ENCODE measurements around the gene MCMBP.

Gene MCMBP

DNA sequence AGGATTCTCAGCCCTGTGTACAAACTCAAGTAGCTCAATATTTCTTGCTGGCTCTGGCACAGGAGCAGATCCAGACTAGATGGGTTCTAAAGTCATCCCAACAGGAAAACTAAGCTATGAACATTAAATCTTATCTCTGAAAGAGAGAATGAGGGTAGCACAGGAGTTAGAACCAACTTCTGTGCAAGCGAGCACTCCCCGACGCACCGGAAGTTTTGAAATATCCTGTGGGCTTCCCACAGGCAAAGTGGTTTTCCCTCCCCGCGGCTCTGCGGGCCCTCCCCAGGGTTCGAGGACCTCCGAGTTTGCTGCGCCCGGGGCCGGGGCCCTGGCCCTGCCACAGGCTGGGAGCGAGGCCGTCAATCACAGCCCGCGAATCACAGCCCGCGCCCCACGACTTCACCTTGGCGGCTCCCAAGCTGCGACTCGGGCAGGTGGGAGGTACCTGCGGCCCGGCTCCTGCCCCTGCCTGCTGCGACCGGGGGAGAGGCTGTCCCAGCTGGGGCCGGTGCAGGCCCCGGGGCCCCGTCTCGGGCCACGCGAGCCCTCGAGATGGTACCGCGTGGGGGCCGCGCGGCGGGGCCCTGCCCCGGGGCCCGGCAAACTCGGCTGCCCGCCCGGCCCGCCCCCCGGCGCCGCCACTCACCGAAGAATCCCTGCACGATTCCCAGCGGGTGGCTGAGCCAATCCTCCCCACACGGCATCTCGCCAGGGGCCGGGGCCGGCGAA lies 598 bp downstream of the MCMBP start (continued):
- TF ChIP-seq ZNF174 (tag by site-specific recombination; IDR thresholded peaks at IDR 0.05) (no peak), ZNF610 (tag by site-specific recombination; IDR thresholded peaks at IDR 0.05; ENCODE audit: borderline replicate concordance) (no peak), ZNF221 (tag by site-specific recombination; IDR thresholded peaks at IDR 0.05; ENCODE audit: borderline replicate concordance) (no peak), ZNF248 (tag by site-specific recombination; IDR thresholded peaks at IDR 0.05) (no peak), ZNF10 (tag by site-specific recombination; IDR thresholded peaks at IDR 0.05) (no peak), ZIC2 (tag by site-specific recombination; IDR thresholded peaks at IDR 0.05) (peak; percentile 93), ZNF776 (tag by site-specific recombination; IDR thresholded peaks at IDR 0.05; ENCODE audit: borderline replicate concordance) (no peak), ZNF341 (tag by site-specific recombination; IDR thresholded peaks at IDR 0.05; ENCODE audit: low read depth) (peak; percentile 42; the same call in 1 of the 2 replicates), ZNF560 (tag by site-specific recombination; IDR thresholded peaks at IDR 0.05; ENCODE audit: borderline replicate concordance) (no peak), OSR2 (tag by site-specific recombination; IDR thresholded peaks at IDR 0.05) (no peak), YY1 (tag by site-specific recombination; IDR thresholded peaks at IDR 0.05) (no peak), ZSCAN16 (tag by site-specific recombination; IDR thresholded peaks at IDR 0.05) (no peak), ZNF529 (tag by site-specific recombination; IDR thresholded peaks at IDR 0.05; ENCODE audit: insufficient replicate concordance) (no peak), ZNF514 (tag by site-specific recombination; IDR thresholded peaks at IDR 0.05) (no peak), BCL11B (tag by site-specific recombination; IDR thresholded peaks at IDR 0.05; ENCODE audit: low read depth) (no peak), ZNF558 (tag by site-specific recombination; IDR thresholded peaks at IDR 0.05) (no peak), RBAK (tag by site-specific recombination; IDR thresholded peaks at IDR 0.05) (no peak), ZNF701 (tag by site-specific recombination; IDR thresholded peaks at IDR 0.05) (no peak), ZNF561 (tag by site-specific recombination; IDR thresholded peaks at IDR 0.05; ENCODE audit: borderline replicate concordance) (no peak), ZNF510 (tag by site-specific recombination; IDR thresholded peaks at IDR 0.05; ENCODE audit: insufficient replicate concordance) (no peak), ZNF391 (tag by site-specific recombination; IDR thresholded peaks at IDR 0.05; ENCODE audit: borderline replicate concordance, low read depth) (no peak), BCL11A (tag by site-specific recombination; IDR thresholded peaks at IDR 0.05; ENCODE audit: low read depth) (no peak)
- TF ChIP-seq, protein P1, sequence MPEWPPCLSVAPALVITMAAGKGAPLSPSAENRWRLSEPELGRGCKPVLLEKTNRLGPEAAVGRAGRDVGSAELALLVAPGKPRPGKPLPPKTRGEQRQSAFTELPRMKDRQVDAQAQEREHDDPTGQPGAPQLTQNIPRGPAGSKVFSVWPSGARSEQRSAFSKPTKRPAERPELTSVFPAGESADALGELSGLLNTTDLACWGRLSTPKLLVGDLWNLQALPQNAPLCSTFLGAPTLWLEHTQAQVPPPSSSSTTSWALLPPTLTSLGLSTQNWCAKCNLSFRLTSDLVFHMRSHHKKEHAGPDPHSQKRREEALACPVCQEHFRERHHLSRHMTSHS (tag by site-specific recombination; IDR thresholded peaks at IDR 0.05) = no peak
- TF ChIP-seq, protein P2, sequence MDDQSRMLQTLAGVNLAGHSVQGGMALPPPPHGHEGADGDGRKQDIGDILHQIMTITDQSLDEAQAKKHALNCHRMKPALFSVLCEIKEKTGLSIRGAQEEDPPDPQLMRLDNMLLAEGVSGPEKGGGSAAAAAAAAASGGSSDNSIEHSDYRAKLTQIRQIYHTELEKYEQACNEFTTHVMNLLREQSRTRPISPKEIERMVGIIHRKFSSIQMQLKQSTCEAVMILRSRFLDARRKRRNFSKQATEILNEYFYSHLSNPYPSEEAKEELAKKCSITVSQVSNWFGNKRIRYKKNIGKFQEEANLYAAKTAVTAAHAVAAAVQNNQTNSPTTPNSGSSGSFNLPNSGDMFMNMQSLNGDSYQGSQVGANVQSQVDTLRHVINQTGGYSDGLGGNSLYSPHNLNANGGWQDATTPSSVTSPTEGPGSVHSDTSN (CRISPR knock-in tag; IDR thresholded peaks at IDR 0.05) = no peak
- TF ChIP-seq, protein P3, sequence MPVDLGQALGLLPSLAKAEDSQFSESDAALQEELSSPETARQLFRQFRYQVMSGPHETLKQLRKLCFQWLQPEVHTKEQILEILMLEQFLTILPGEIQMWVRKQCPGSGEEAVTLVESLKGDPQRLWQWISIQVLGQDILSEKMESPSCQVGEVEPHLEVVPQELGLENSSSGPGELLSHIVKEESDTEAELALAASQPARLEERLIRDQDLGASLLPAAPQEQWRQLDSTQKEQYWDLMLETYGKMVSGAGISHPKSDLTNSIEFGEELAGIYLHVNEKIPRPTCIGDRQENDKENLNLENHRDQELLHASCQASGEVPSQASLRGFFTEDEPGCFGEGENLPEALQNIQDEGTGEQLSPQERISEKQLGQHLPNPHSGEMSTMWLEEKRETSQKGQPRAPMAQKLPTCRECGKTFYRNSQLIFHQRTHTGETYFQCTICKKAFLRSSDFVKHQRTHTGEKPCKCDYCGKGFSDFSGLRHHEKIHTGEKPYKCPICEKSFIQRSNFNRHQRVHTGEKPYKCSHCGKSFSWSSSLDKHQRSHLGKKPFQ (tag by site-specific recombination; IDR thresholded peaks at IDR 0.05) = no peak
- TF ChIP-seq, protein P4, sequence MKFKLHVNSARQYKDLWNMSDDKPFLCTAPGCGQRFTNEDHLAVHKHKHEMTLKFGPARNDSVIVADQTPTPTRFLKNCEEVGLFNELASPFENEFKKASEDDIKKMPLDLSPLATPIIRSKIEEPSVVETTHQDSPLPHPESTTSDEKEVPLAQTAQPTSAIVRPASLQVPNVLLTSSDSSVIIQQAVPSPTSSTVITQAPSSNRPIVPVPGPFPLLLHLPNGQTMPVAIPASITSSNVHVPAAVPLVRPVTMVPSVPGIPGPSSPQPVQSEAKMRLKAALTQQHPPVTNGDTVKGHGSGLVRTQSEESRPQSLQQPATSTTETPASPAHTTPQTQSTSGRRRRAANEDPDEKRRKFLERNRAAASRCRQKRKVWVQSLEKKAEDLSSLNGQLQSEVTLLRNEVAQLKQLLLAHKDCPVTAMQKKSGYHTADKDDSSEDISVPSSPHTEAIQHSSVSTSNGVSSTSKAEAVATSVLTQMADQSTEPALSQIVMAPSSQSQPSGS (tag by site-specific recombination; IDR thresholded peaks at IDR 0.05; ENCODE audit: low read depth) = no peak
- TF ChIP-seq, protein P5, sequence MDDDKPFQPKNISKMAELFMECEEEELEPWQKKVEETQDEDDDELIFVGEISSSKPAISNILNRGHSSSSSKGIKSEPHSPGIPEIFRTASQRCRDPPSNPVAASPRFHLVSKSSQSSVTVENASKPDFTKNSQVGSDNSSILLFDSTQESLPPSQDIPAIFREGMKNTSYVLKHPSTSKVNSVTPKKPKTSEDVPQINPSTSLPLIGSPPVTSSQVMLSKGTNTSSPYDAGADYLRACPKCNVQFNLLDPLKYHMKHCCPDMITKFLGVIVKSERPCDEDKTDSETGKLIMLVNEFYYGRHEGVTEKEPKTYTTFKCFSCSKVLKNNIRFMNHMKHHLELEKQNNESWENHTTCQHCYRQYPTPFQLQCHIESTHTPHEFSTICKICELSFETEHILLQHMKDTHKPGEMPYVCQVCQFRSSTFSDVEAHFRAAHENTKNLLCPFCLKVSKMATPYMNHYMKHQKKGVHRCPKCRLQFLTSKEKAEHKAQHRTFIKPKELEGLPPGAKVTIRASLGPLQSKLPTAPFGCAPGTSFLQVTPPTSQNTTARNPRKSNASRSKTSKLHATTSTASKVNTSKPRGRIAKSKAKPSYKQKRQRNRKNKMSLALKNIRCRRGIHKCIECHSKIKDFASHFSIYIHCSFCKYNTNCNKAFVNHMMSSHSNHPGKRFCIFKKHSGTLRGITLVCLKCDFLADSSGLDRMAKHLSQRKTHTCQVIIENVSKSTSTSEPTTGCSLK (tag by site-specific recombination; IDR thresholded peaks at IDR 0.05) = no peak
- TF ChIP-seq, protein P6, sequence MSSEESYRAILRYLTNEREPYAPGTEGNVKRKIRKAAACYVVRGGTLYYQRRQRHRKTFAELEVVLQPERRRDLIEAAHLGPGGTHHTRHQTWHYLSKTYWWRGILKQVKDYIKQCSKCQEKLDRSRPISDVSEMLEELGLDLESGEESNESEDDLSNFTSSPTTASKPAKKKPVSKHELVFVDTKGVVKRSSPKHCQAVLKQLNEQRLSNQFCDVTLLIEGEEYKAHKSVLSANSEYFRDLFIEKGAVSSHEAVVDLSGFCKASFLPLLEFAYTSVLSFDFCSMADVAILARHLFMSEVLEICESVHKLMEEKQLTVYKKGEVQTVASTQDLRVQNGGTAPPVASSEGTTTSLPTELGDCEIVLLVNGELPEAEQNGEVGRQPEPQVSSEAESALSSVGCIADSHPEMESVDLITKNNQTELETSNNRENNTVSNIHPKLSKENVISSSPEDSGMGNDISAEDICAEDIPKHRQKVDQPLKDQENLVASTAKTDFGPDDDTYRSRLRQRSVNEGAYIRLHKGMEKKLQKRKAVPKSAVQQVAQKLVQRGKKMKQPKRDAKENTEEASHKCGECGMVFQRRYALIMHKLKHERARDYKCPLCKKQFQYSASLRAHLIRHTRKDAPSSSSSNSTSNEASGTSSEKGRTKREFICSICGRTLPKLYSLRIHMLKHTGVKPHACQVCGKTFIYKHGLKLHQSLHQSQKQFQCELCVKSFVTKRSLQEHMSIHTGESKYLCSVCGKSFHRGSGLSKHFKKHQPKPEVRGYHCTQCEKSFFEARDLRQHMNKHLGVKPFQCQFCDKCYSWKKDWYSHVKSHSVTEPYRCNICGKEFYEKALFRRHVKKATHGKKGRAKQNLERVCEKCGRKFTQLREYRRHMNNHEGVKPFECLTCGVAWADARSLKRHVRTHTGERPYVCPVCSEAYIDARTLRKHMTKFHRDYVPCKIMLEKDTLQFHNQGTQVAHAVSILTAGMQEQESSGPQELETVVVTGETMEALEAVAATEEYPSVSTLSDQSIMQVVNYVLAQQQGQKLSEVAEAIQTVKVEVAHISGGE (tag by site-specific recombination; conservative IDR thresholded peaks at IDR 0.05; ENCODE audit: low read depth) = peak; percentile 54

All from HEK293 (cell line).